ENCODE measurements around the gene SMIM44. TPM values are rescaled to one million over a fixed set of nuclear protein-coding genes. Genes with fewer than 3 reads are reported as not detected.

Gene SMIM44
- total RNA-seq, 1 donor from 2014 or later, result 3.7 TPM

GRCh38 chr19:3517638-3518037, 34.4 kb upstream of the SMIM44 start:
- no peak for DNase-seq (ENCODE audit: low spot score)

GRCh38 chr19:3516675-3517207, 33.5 kb upstream of the SMIM44 start:
- peak; percentile 62 for DNase-seq (ENCODE audit: low spot score)

- no peak for DNase-seq (ENCODE audit: low spot score)
These were observed 32.7 kb upstream of the SMIM44 start for GRCh38 chr19:3515891-3516422.

- DNase-seq (ENCODE audit: low spot score), result no peak
These were observed 31.7 kb upstream of the SMIM44 start for GRCh38 chr19:3514930-3515329.

GRCh38 chr19:3513229-3514140, 30.2 kb upstream of the SMIM44 start:
- DNase-seq (ENCODE audit: low spot score), result no peak

- DNase-seq (ENCODE audit: low spot score), result no peak
These were observed 29.5 kb upstream of the SMIM44 start for GRCh38 chr19:3512562-3513228.

- DNase-seq (ENCODE audit: low spot score), result no peak
These were observed 28.4 kb upstream of the SMIM44 start for GRCh38 chr19:3511506-3512251.

GRCh38 chr19:3510727-3511126, 27.5 kb upstream of the SMIM44 start:
- no peak for DNase-seq (ENCODE audit: low spot score)

- no peak for DNase-seq (ENCODE audit: low spot score)
These were observed 26.3 kb upstream of the SMIM44 start for GRCh38 chr19:3509566-3509989.

GRCh38 chr19:3508771-3509535, 25.7 kb upstream of the SMIM44 start:
- no peak for DNase-seq (ENCODE audit: low spot score)

GRCh38 chr19:3508121-3508661, 24.9 kb upstream of the SMIM44 start:
- DNase-seq (ENCODE audit: low spot score), result peak; percentile 35

GRCh38 chr19:3507371-3508120, 24.3 kb upstream of the SMIM44 start:
- DNase-seq (ENCODE audit: low spot score), result peak; percentile 26

- DNase-seq (ENCODE audit: low spot score), result peak; percentile 29
These were observed 23.4 kb upstream of the SMIM44 start for GRCh38 chr19:3506384-3507340.

GRCh38 chr19:3505598-3506383, 22.6 kb upstream of the SMIM44 start, which contains the start of gene FZR1:
TSS of gene FZR1 (plus strand) at chr19:3506311. CDS start at chr19:3522990, 16,679 bp downstream.
- peak; percentile 99 for DNase-seq (ENCODE audit: low spot score)

- DNase-seq (ENCODE audit: low spot score), result no peak
These were observed 21.5 kb upstream of the SMIM44 start for GRCh38 chr19:3504735-3505134.

GRCh38 chr19:3503036-3503572, 19.9 kb upstream of the SMIM44 start:
- DNase-seq (ENCODE audit: low spot score), result no peak

GRCh38 chr19:3501780-3502179, 18.5 kb upstream of the SMIM44 start:
- DNase-seq (ENCODE audit: low spot score), result no peak

Measured in mucosa of gallbladder (tissue), 1 donor.